Stimulated activated CD4-positive, alpha-beta T cell treated with anti-CD3 and anti-CD28 coated beads, Interleukin-1b, Interleukin-23, amount 100 ng/mL, for 1 hour (primary cell): Measurements from ENCODE around the gene ZHX3.

Experiments used
- DNase-seq, 2 donors: peaks; one replicate each; pipeline ENCODE4 v3.0.0-alpha.2; 2020; ENCODE audit warnings: low read depth in 2 of 2

Gene ZHX3

GRCh38 chr20:41224281-41224680 lies 93.2 kb downstream of the ZHX3 start:
- DNase-seq = no peak

GRCh38 chr20:41223112-41223511 lies 94.4 kb downstream of the ZHX3 start:
- no peak for DNase-seq

- DNase-seq = no peak
These were observed 94.8 kb downstream of the ZHX3 start for GRCh38 chr20:41222703-41223102.

- DNase-seq = no peak
These were observed 95.2 kb downstream of the ZHX3 start for GRCh38 chr20:41222296-41222695.

- no peak for DNase-seq
These were observed 95.8 kb downstream of the ZHX3 start for GRCh38 chr20:41221614-41222218.

- no peak for DNase-seq
These were observed 97.7 kb downstream of the ZHX3 start for GRCh38 chr20:41219824-41220223.

GRCh38 chr20:41218466-41218865 lies 99.1 kb downstream of the ZHX3 start:
- DNase-seq = no peak

- DNase-seq = no peak
These were observed 100.1 kb downstream of the ZHX3 start for GRCh38 chr20:41217422-41217821.

- DNase-seq = no peak
These were observed 102.9 kb downstream of the ZHX3 start for GRCh38 chr20:41214666-41215065.

- no peak for DNase-seq
These were observed 103.3 kb downstream of the ZHX3 start for GRCh38 chr20:41214202-41214601.

GRCh38 chr20:41213150-41213820 lies 104.2 kb downstream of the ZHX3 start:
- no peak for DNase-seq

- no peak for DNase-seq
These were observed 112.2 kb downstream of the ZHX3 start for GRCh38 chr20:41205313-41205712.

- no peak for DNase-seq
These were observed 112.9 kb downstream of the ZHX3 start for GRCh38 chr20:41204304-41205265.

- DNase-seq = no peak
These were observed 113.9 kb downstream of the ZHX3 start for GRCh38 chr20:41203660-41204059.

GRCh38 chr20:41202426-41202825 lies 115.1 kb downstream of the ZHX3 start:
- no peak for DNase-seq

- no peak for DNase-seq
These were observed 115.8 kb downstream of the ZHX3 start for GRCh38 chr20:41201760-41202159.

GRCh38 chr20:41200446-41201202 lies 116.9 kb downstream of the ZHX3 start:
- DNase-seq = no peak

- DNase-seq = no peak
These were observed 119.1 kb downstream of the ZHX3 start for GRCh38 chr20:41198443-41198842.

- DNase-seq = no peak
These were observed 120.8 kb downstream of the ZHX3 start for GRCh38 chr20:41196653-41197225.

- no peak for DNase-seq
These were observed 125.0 kb downstream of the ZHX3 start for GRCh38 chr20:41192575-41192974.
